HL-60 (cell line): ENCODE measurements around the gene NEDD4L.

Source experiments
- DNase-seq, 2 experiments: peaks; one replicate each; pipeline ENCODE4 v3.0.0-alpha.2; 2010 to 2020; ENCODE audit warnings: low read depth in 1 of 2, low spot score in 1 of 2
- H3K27ac ChIP-seq: fragments of 250-450 bp; sonication (Bioruptor Pico); replicated peaks from 2 replicates; pipeline ENCODE4 v1.5.1; 2020; ENCODE audit warnings: mild to moderate bottlenecking, moderate library complexity
- H3K27me3 ChIP-seq: fragments of 250-450 bp; sonication (Bioruptor Pico); 2 replicates; pipeline ENCODE4 v1.5.1; 2021; ENCODE audit warnings: mild to moderate bottlenecking, moderate library complexity; ENCODE audit not compliant: insufficient read depth, poor library complexity, severe bottlenecking
- H3K4me3 ChIP-seq: replicated peaks from 2 replicates; pipeline ENCODE4 v1.5.1; 2011; ENCODE audit warnings: mild to moderate bottlenecking, control low read depth, low read length; ENCODE audit not compliant: insufficient read depth
- CTCF ChIP-seq: IDR thresholded peaks from one replicate; pipeline ENCODE4 v1.5.1; 2011; ENCODE audit warnings: low read length, control low read depth, inconsistent platforms; ENCODE audit not compliant: insufficient read depth
- GABPA ChIP-seq: IDR thresholded peaks from 2 replicates; pipeline ENCODE4 v1.6.1; 2012; ENCODE audit warnings: low read depth
- POLR2AphosphoS5 ChIP-seq: IDR thresholded peaks from 2 replicates; pipeline ENCODE4 v1.6.1; 2012; ENCODE audit warnings: low read depth
- REST ChIP-seq: IDR thresholded peaks from 2 replicates; pipeline ENCODE4 v1.6.1; 2012; ENCODE audit warnings: low read depth; ENCODE audit not compliant: insufficient replicate concordance
- SPI1 ChIP-seq: IDR thresholded peaks from 2 replicates; pipeline ENCODE4 v1.6.1; 2012; ENCODE audit warnings: low read depth, mild to moderate bottlenecking, borderline replicate concordance

NEDD4L gene

GRCh38 chr18:58241877-58242276, 197.9 kb downstream of the NEDD4L start:
- DNase-seq, result no peak
- no peaks in the 10 kb centered on the region for H3K27me3 ChIP-seq
- TF ChIP-seq POLR2AphosphoS5 (no peak), REST (no peak), CTCF (no peak), GABPA (no peak), SPI1 (no peak)
- H3K27ac ChIP-seq, result no peak overlapping the region
- no peak overlapping the region for H3K4me3 ChIP-seq

GRCh38 chr18:58242435-58242834, 198.4 kb downstream of the NEDD4L start:
- Histone ChIP-seq H3K4me3 (no peak overlapping the region), H3K27me3 (no peaks in the 10 kb centered on the region), H3K27ac (no peak overlapping the region)
- DNase-seq, result no peak
- TF ChIP-seq GABPA (no peak), SPI1 (no peak), POLR2AphosphoS5 (no peak), CTCF (no peak), REST (no peak)

DNA sequence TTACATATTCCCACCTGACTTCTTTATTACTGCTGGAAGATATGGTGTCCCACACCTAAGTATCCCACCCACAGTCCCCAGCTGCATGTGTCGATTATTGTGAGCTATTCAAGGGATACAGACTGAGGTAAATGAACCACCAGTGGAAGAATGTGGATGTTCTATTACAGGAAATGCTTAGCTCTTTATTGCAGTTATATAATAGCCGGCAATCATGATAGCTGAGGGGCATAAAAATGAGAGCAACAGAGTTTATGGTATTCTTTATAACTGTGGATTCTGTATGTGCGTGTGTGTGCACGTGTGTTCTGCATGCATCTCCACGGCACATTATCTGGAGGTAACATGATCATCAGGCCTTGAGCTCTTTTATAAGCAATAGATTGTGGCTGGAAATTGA, 198.9 kb downstream of the NEDD4L start:
- no peak for DNase-seq
- no peak overlapping the region for H3K4me3 ChIP-seq
- H3K27ac ChIP-seq, result no peak overlapping the region
- no peak for TF ChIP-seq POLR2AphosphoS5
- no peak for TF ChIP-seq CTCF
- TF ChIP-seq REST, result no peak
- no peak for TF ChIP-seq SPI1
- no peak for TF ChIP-seq GABPA
- no peaks in the 10 kb centered on the region for H3K27me3 ChIP-seq
